ENCODE data around the gene ZCCHC24.

The ZCCHC24 gene

DNA sequence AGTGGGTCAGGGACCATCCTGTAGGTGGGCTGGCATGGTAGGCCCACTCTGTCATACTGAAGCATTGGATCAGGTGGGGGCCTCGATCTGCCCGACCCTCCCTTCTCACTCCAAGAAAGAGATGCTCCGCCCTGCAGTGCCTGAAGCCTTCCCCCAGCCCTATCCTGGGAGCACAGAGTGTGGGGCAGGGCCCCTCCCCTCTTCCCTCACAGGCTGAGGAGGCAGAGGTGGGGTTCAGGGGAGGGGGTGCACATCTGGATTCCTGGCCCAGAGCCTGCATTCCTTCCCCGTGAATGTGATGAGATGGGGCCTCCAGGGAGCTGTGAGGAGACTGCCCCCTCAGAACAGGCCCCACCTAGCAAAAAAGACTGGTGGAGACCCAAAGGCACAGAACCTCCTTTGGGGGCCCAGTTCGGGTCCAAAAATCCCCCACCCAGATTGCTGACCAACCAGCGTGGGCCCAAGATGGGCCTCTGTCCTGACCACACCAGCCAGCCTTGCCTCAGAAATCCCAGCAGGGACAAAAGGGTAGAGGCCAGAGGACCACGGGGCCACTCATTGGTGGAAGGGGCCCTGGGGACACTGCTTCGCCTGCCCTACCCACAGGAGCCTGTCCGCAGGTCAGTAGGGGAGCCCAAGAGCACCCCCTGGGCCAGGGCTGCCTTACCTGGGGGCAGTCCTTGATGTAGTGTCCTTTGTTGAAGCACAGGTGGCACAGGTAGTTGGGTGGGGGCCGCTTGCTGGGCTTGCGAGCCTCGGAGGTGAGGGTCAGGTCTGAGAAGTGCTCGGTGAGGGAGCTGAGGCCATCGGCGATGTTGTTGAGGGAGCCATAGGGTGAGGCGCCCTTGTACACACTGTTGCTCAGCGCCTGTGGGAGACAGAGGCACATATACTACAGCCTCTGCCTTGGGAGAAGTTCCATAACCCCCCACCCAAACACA is 13.3 kb downstream of the ZCCHC24 start:
- no peak for DNase-seq (ENCODE audit: low read depth in 2 of 2)

DNA sequence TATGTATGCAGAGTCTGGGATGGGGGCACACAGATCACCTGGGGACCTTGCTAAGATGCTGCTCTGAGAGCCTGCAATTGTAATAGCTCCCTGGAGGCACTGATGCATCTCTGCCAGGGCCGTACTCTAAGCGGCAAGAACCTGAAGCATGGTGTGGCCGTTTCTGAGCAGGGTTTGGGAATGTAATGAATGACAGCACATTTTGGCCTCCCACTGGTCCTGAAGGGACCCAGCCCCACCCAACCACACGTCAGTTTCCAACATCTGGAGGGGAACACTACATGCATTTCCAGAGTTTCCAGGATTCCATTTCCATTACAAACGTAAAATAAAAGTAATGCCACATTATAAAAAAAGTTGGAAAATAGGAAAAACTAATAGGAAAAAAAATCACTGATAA is 14.0 kb downstream of the ZCCHC24 start:
- DNase-seq (ENCODE audit: low read depth in 2 of 2), result no peak

DNA sequence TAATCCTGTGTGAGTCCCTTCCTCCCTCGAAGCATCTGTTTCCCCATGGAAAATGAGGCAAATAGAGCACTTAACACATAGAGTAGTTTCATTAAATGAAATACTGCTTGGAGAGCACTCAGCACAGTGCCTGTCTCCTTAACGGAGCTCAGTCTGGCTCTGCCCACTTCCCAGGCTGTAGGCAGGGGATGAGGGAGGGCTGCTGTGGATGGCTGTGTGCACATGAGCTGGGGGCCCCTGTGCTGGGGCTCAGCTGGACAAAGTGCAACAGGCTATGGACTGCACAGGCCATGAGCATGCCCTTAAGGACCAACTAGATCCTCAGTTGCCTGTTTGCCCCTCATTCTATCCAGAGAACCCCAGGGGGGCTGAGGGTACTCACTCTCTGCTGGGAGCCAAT is 14.5 kb downstream of the ZCCHC24 start:
- DNase-seq (ENCODE audit: low read depth in 2 of 2), result no peak

DNA sequence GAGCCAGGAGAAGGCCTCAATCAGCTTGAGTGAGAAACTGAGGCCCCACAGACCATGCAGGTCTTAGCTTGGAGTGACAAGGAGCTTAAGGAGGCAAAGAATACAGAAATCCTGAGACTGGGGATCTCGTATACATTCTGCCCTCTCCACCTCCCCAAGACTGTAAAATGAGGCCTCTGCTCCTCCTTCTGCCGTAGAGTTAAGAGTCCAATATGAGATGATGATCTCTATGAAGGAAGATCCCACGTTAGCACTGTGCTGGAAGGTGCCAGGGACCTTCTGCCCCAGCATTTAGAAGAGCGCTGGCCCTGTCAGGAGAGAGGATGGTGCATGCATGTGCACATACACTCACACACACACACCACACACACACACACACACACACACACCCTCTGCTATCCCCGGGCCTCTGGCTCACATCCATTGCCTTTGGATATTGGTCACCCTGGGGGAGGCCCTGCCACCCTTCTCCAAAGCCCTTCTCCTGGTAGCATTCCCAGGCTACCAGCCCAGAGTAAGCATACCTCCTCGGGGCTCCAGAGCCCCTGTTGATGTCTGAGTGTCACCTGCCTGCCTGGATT is 15.0 kb downstream of the ZCCHC24 start:
- no peak for DNase-seq (ENCODE audit: low read depth in 2 of 2)

DNA sequence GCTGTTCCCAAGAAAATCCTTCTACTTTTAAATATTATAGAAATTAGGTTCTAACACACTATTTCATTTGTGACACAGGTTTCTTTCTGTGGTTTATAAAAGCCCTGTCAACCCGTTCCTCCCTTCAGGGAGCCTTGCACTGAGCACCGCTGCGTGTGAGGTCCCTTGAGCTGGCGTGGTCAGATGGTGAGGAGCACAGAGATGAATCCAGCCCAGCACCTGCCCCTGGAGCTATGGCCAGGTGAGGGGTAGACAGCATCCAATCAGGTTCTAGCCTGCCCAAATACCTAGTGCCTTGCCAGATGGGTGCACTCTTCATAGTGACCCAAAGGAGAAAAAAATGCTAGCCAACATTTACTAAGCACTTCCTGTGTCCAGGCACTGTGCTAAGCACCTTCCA is 15.7 kb downstream of the ZCCHC24 start:
- DNase-seq (ENCODE audit: low read depth in 2 of 2), result no peak

DNA sequence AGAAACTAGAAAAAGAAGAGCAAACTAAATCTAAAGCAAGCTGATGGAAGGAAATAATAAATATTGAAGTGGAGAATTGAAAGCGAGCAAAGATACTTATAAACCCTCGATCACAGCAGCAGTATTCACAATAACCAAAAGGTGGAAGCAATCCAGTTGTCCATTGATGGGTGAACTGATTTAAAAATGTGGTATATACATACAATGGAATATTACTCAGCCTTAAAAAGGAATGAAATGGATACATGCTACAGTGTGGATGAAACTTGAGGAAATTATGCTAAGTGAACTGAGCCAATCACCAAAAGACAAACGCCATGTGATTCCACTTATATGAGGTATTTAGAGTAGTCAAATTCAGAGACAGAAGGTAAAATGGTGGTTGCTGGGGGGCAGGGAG is 17.5 kb downstream of the ZCCHC24 start:
- DNase-seq (ENCODE audit: low read depth in 2 of 2), result no peak

DNA sequence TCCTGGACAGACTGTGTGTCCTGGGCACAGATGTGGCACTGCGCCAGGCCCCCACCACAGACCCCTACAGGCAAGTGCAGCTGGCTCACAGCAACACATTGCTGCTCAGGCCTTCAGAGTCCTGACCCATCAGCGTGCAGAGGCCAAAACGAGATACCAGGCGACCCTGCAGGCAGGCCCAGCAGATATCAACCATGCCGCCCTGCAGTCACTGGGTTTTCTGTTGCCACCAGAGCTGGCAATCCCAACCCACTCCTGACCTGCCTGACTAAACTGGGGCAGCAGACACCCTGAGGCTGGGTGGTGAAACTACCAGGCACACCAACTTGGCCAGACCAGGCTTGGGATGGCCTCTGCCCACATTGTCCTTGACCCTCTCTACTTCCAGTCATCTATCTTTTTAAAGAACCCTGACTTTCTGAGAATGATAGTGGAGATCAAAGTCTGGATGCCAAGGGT is 20.3 kb downstream of the ZCCHC24 start:
- no peak for DNase-seq (ENCODE audit: low read depth in 2 of 2)

DNA sequence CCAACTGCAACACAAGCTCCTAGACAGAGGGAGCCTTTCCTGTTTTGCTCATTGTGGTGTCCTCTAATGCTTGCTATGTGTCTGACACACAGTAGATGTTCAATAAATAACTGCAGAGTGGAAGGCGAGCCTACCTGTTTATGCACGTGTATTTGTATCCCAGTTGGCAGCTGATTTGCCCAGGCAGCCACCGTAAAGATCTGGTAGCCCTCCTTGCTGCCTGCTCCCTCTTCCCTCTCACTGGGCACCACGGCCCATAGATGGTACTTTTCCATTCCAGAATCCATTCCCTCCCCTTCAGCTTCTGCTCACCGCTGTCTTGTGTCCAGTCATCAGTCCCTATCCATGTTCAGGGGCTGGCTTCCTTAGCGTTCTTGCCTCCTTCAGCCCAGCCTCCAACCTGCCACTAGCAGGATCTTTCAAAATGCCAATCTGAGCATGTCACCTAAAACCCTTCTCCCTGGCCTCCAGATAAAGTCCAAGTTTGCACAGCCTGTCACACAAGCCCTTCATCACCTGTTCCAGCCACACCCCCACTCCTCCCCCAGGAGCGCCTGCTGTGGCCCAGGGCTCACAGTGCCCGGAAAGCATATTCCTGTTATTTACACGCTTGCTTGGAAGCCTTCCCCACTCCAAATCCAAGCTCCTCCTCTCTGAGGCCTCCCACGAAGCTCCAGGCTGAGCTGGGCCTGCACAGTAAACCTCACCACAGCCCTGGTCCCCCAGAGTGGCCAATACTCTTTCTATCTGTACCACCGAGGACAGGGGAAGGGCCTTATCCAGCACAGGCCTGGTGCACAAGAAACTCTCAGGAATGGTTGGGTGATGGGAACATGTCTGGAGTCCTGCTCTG is 21.0 kb downstream of the ZCCHC24 start:
- DNase-seq (ENCODE audit: low read depth in 2 of 2), result no peak

DNA sequence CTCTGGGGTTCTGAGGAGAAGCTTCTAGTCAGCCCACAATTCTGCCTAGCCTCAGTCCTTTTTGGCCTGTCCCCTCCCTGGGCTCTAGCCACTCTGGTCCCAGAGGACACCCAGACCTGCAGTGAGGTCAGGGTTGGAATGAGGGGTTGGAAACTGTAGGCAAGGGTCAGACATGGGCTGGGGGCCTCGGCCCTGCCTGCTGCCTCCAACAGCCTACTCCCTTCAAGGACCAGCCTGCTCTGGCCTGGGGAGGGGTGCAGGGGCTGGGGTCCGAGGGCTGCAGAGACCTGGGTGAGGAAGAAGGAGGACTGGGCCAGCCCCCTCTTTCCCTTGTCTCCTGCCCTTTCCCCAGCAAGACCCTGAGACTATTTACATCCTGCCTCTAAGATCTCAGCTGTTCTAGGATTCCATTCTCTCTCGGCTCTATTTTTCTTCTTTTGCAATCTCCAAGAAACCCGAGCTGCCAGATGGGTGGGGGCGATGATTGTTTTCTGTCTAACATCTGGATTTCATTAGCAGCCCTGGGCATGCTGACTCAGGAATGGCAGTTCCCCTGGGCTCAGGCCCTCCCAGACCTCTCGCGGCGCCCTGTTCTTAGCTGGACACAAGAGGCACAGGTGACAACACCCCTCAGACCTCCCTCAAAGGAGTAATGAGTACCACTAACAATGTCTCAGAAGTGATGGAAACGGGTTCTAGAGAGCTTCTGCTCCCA is 23.1 kb downstream of the ZCCHC24 start:
- DNase-seq (ENCODE audit: low read depth in 2 of 2), result no peak

DNA sequence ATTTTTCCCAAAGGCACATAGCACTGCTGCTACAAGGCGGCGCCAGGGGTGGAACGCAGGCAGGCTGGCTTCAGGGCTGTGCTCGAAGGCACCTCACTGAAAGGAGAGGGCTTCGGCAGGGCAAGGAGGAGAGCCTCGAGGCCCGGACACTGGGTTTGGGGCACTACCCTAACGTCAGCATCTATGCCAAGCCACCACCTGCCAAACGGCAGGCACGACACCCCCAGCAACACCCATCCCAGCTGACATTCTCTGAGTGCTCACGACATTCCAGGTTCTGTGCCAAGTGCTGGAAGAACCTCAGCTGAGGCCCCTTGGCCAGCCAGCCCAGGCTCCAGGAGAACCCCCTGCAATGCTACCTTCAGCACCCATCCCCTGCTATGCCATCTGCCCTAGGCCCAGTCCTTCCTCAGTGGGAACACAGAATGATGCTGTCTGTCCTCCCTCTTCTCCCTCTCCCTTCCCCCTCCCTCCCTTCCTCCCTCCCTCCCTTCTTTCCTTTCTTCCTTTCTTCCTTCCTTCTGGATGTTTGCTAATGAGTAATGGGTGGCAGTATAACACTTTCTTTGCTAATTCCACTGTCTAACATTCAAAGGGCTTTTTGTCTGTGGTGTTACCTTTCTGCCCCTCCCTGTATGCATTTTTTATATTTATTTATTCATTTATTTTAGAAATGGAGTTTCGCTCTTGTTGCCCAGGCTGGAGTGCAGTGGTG is 24.3 kb downstream of the ZCCHC24 start:
- DNase-seq (ENCODE audit: low read depth in 2 of 2), result no peak

DNA sequence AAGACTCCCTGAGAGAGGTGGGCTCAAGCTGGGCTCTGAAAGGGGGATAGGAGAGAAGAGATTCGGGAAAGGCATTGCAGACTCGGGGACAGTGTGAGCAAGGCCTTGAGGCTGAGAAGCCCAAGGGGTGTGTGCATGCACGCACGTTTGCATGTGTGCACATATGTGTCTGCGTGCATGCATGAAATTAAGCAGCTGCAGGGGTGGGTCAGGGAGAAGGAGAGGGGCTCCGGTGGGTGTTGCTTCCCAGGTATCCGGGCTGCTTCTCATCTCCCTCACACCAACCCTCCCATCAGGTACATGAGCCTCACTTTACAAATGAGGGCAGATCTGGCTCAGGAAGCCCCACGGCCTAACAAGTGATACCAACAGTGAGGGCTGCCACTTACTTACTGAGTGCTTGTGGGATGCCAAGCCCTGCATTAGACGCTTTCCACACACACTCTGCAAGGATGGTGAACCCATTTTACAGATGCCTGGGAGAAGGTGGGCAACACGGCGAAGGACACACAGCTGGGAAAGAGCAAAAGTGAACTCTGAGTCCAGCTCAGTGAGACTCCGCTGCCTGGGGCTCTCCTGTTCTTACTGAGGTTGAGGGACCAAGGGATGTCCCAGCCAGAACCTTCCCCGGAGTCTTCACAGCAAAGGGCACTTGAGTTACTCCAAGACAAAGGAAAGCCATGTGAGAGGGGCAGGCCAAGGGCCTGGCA is 26.4 kb downstream of the ZCCHC24 start:
- no peak for DNase-seq (ENCODE audit: low read depth in 2 of 2)

DNA sequence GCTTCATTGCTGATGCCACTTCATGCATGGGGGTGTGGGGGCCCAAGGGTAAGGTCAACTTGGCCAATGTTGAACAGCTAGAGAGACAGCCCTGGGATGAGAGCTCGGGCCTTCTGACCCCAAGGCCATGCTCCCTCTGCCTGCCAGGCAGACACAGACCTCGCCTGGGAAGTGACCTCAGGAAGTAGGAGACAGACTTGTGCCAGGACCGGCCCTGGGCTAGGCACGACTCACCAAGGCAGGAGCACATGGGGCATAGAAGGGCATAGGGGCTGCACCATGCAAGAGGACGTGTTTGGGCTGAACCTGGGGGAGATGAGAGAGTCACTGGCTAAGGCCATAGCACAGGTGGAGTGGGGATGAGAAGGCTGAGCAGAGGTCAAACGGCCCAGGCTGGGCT is 27.1 kb downstream of the ZCCHC24 start:
- DNase-seq (ENCODE audit: low read depth in 2 of 2), result no peak

DNA sequence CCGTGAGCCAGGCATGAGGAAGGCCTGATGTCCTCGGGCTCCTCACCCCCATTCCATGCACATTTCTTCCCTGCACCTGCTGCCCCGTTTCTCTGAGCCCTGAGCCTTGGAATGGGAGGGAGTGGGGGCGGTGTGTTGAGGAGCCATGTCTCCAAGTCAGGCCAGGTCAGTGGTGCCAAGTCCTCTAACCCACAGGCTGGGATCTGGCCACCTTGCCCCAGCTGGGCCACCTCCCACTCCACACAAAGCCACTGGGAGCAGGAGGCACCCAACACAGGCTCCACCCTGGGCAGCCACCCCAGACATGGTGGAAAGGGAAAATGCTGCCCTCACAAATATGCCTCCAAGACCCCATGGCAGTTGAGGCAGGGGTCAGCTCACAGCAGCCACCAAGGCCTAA is 27.7 kb downstream of the ZCCHC24 start:
- DNase-seq (ENCODE audit: low read depth in 2 of 2), result no peak

DNA sequence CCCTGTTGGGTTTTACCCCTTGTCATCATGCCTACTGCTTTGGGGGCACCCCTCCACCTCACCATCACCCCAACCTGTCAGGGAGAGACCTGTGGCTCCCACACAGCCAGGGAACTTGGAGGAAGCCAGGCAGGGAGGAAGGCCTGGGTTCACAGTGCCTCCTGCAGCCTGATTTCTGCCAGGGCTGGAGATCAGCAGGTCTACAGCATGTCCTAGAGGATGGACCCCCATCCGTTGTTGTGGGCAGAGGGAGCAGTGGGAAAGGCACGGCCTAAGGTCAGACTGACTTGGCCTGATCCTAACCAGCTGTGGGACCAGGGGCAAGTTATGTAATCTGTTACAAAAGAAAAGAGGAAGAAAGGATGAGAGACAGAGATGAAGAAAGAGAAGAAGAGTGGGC is 28.2 kb downstream of the ZCCHC24 start:
- DNase-seq (ENCODE audit: low read depth in 2 of 2), result no peak

DNA sequence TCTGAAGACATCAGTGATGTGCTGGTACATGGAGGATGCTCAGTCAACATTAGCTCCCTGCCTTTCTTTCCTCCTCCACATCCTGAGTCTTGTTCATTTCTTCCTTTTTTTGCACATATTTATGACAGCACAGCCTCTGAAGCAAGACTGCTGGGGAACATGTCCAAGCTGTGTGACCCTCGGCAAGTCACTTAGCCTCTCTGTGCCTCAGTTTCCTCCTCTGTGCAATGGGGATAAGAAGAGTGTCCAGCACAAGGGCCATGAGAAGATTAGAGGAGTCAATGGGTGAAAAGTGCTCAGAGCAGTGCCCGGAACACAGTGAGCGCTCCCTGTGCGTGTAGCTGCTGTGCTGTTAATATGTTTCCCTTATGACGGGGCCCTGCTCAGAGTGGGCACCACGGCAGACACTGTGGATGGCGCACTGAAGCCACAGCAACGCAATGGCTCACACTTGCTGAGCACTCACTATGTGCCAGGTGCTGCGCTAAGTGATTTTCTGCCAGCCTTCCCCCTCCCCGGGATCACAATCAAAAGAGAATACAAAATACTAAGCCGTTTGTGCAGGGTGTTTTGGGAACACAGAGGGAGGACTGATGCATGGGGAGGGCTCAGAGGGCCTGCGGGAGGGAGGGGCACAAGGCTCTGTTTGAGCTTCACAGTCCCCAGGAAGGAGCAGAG is 28.7 kb downstream of the ZCCHC24 start:
- no peak for DNase-seq (ENCODE audit: low read depth in 2 of 2)

DNA sequence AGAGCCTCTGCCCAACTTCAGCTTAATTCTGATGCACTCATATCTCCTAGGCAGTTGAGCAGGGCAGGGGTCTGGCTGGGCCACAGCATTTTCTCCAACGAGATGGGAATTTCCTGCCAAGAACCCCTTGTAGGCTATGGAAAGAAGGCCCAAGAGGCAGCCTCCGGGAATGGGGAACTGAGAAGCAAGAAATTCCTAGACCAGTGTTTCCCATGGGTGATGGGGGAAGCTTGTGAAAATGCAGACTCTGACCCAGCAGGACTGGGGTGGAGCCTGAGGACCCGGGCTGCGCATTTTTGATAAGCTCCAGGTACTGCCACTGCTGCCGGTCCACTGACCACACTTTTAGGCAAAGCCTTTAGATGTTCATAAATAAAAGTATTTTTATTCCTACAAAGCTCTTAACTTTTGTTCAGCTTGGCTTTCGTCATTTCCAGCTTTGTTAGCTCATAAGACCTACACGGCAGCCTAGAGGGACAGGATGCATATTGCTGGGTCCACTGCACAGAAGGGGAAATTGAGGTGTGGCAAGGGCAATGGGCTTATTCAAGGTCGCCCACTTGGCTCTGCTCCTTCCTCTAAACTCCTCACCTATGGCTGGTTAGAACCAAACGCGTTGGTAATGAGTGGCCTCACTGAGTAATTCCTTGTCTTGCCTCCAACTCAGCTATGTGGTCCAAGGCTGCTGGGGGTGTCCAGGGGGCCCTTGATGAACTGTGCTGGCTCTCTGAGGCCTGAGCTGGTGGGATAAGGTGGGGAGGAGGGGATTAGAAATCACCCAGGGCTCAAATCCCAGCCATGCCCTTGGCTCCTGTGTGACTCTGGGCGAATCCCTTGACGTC is 29.5 kb downstream of the ZCCHC24 start:
- DNase-seq (ENCODE audit: low read depth in 2 of 2), result no peak

DNA sequence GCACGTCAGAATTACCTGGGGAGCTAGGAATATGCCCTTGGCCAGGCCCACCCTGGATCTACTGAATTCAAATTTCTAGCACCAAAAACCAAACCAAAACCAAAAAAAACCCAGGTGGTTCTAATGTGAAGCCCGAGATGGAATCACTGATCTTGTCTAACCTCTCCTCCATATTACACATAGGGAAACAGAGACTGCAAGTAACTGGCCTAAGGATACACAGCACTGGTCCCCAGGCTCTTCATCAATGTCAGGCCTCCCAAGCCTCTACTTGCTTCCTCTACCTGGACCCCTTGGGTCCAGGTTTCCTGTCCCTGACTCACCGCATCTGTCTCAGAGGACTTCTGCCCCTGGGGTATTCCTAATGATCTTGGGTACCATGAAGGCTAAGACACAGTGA is 30.7 kb downstream of the ZCCHC24 start:
- no peak for DNase-seq (ENCODE audit: low read depth in 2 of 2)

DNA sequence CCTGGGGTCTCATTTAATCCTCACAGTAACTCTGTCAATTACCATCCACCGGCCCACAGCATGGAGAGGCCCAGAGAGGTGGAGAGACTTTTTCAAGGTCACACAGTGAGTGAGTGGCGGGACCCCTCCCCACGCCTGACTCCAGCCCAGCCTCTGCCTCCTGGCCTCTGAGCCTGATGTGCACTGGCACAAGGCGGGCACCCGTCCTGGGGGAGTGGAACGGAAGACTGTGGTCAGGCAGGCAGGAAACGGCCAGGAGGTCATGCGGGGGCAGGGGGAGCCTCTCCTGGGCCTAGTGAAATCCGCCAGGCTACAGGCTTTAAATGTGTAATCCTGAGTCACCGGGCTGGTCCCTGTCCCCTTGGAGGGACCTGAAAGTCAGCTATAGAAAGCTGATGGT is 32.2 kb downstream of the ZCCHC24 start:
- DNase-seq (ENCODE audit: low read depth in 2 of 2), result no peak

DNA sequence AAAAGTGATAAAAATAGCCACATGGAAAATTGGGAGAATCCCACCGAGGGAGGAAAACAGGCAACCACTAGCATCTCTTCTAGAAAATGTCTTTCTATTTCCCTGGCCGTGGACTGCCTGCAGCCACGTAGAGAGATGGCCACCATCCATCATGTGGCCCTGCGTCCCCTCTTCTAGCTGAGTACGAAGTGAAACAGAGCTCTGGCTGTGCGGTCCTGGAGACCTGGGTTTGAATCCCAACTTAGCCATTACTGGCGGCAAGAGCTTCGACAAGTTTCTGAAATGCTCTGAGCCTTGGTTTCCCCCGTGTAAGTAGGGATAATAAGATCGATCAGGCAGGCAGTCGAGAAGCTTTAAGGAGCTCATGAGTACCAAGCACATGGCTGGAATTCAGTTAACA is 32.9 kb downstream of the ZCCHC24 start:
- no peak for DNase-seq (ENCODE audit: low read depth in 2 of 2)
